Activated CD4-positive, alpha-beta T cell treated with anti-CD3 and anti-CD28 coated beads, Interleukin-2, Interleukin-6, amounts not matched to agents 100 ng/mL and 50 ng/mL, durations not matched to agents 16 hours and 8 hours (primary cell): ENCODE results near the gene TMUB2.
A peak's percentile ranks its signal among the peaks of the same experiment; 100 is the strongest.

Source experiments
- DNase-seq: peaks from one replicate; pipeline ENCODE4 v3.0.0-alpha.2; 2020

Gene TMUB2

DNA sequence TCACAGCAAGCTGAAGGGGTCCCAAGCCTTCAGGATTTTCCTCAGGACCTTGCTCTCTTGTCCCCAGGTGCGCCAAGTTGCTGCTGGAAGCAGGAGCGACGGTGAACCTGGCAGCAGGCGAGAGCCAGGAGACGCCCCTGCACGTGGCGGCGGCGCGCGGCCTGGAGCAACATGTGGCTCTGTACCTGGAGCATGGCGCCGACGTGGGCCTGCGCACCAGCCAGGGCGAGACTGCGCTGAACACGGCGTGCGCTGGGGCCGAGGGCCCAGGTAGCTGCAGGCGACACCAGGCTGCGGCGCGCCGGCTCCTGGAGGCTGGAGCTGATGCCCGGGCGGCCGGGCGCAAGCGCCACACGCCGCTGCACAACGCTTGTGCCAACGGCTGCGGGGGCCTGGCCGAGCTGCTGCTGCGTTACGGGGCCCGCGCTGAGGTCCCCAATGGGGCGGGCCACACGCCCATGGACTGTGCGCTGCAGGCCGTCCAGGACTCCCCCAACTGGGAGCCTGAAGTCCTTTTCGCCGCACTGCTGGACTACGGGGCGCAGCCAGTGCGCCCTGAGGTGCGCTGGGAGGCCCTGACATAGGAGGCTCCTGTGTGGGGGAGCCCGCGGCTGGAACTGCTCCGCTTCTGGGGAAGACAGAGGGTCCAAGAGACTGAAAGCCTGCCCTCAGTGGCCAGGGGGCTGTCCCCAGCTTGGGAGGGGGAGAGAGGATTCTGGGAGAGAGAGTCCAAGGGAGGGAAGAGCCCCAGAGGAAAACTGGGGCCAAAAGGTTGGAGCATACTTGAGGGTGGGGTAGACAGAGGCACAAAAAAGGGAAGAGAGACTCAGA, 9.9 kb upstream of the TMUB2 start:
- DNase-seq: no peak

DNA sequence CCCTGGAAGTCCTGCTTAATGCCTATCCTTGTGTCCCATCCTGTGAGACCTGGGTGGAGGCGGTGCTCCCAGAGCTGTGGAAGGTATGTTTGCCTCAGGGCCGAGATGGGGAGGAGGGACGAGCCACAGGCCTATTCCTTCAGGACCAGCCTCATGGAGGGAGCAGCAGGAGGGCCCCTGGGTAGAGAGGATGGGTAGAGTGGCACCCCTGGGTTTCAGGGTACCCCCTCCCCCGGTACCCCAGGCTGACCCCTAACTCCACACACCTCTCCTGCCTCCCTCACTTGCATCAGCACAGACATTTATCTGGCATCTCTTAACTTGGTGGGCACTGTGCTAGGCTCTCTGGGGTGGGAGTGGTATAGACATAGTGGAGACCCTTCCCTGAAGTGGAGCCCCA, 9.1 kb upstream of the TMUB2 start:
- no peak for DNase-seq

DNA sequence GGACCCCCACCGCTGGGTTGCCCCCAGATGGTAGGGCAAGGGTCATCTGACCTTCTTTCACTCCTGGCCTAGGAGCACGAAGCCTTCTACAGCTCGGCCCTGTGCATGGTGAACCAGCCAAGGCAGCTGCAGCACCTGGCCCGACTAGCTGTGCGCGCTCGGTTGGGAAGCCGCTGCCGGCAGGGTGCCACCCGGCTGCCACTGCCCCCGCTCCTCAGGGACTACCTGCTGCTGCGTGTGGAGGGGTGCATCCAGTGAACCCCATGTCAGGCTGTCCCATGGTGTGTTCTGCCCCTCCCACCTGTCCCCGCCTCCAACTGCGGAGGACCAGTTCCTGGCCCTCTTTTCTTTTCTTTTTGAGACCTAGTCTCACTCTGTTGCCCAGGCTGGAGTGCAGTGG, 8.6 kb upstream of the TMUB2 start:
- DNase-seq: no peak

DNA sequence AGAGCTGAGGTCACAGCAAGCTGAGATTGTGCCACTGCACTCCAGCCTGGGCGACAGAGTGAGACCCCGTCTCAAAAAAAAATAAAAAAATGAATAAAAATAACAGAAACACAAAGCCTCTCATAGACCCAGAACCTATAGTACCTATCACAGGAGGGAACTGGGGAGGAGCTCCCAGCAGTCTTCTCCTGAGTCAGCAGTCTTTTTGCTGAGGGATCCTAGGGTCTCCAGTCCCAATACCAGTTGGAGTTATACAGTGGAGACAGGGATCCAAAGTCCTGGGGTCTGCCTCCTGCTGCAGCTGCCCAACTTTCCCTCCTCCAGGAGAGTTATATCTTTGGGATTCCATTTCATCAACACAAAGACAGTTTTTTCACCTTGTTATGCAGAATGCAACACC, 3.7 kb upstream of the TMUB2 start:
- no peak for DNase-seq

DNA sequence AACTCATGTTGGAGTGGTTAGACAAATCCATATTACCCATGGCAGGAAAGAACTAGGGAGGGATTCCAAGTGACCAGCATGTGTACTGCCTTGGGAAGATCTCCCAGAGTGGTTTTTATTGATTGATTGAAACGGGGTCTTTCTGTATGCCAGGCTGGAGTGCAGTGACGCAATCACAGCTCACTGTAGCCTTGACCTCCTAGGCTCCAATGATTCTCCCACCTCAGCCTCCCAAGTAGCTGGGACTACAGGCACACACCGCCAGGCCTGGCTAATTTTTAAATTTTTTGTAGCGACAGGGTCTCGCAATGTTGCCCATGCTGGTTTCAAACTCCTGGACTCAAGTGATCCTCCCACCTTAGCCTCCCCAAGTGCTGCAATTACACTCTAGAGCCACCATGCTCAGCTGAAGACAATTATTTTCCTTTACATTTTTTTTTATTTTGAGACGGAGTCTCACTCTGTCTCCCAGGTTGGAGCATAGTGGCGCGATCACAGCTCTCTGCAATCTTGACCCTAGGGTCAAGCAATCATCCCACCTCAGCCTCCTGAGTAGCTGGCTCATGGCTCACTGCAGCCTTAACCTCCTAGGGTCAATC, 2.5 kb upstream of the TMUB2 start:
- DNase-seq: no peak

DNA sequence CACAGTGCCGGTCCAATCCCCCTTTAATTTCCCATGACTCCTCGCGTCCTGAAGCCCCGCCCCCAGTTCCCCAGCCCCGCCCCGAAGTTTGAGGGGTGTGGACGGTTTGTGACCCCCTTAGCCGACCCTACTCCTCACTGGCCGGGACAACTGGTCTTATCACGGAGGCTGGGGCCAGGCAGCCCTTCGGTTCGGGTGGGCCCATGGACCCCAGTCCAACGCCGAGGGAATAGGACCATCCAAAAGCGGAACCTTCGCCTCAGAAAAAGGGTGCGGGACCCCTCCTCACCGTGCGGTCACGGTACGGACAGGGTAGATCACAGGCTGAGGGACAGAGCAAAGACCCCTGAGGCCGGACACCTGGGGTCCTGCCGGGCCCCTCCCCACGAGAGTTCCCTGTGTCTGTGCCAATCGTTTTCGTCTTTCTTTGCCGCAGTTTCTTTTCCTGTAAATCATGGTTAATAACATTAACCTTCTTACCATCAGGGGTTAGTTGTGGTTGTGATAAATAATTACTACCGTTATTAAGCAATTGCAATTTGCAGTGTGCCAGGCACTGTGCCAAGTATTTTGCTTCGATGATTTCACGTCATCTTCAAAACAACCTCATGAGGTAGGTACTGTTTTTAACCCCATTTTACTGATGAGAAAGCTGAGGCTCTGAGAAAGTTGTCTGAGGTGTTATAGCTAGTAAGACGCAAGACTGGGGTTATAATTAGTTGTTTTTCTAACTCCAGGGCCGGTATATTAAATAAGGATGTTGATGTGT, 543 bp downstream of the TMUB2 start:
- DNase-seq: no peak

DNA sequence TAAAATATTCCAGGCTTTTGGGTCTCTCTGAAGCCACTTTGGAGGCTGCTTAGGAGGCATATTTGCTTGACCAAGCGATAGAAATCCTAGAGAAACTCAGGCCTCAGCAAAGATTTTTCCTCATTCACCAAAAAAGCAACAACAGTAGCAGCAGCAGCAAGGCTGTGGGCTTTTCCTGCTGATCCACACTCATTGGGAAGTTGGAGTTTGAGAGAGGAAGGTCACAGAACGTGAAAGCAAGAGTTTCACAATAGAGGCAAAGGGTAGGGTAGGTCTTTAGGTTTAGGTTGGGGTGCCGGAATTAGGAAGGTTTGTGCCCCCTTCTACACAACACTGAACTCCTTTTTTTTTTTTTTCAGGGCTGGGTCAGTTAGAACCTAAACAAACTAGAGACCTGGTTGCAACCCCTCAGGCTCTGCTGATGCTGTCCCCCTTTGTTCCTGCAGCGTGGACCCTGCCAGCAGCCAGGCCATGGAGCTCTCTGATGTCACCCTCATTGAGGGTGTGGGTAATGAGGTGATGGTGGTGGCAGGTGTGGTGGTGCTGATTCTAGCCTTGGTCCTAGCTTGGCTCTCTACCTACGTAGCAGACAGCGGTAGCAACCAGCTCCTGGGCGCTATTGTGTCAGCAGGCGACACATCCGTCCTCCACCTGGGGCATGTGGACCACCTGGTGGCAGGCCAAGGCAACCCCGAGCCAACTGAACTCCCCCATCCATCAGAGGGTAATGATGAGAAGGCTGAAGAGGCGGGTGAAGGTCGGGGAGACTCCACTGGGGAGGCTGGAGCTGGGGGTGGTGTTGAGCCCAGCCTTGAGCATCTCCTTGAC, 2.0 kb downstream of the TMUB2 start:
- DNase-seq: no peak

DNA sequence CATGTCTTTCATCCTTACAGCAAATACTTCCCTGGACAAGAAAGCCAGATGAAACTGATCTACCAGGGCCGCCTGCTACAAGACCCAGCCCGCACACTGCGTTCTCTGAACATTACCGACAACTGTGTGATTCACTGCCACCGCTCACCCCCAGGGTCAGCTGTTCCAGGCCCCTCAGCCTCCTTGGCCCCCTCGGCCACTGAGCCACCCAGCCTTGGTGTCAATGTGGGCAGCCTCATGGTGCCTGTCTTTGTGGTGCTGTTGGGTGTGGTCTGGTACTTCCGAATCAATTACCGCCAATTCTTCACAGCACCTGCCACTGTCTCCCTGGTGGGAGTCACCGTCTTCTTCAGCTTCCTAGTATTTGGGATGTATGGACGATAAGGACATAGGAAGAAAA, 3.7 kb downstream of the TMUB2 start:
- DNase-seq: no peak

DNA sequence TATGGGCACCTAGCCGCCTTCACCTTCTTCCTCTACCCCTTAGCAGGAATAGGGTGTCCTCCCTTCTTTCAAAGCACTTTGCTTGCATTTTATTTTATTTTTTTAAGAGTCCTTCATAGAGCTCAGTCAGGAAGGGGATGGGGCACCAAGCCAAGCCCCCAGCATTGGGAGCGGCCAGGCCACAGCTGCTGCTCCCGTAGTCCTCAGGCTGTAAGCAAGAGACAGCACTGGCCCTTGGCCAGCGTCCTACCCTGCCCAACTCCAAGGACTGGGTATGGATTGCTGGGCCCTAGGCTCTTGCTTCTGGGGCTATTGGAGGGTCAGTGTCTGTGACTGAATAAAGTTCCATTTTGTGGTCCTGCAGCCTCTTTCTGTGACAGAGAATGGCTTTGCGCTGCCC, 4.6 kb downstream of the TMUB2 start:
- no peak for DNase-seq

DNA sequence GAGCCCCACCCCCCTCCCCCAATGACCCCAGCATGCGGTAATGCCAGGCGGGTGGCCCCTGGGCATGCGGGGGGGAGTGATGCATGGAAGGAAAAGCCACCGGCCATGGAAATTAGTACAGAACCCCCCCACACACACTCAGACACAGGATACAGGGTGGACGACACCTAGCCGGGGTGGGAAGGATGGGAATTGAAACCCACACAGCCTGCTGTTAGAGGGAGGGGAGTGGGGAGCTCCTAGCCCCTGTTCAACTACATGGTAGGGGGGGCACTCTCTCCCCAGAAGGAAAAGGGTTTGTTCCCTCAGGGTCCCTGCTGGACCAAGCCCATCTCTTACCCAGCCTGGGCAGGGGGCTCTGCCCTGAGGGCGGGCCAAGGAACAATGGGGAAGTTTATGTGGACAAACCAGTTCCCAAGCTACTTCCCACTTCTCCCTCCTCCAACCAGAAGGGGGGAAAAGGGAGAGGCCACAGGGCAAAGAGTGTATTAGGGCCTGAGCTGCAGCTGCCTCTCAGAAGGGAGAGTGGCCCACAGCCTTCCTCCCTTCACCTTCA, 5.2 kb downstream of the TMUB2 start:
- DNase-seq: no peak

DNA sequence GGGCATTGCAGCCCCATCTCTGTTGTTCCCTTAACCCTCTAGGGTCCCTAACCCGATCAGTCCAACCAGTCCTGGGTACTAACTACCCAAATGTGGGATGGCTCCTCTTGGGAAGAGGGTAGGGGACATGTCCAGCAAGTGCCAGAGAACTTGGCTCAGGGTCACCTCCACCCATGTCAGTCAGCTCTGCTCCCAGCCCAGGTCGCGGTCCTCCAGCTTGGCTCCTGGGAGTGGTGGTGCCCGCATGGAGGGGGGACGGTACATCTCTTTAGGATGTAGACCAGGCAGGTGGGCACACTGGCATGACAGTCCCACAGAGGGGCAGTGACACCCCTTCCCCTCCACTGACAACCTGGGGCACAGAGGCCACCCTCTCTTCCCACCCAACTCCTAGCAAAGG, 6.0 kb downstream of the TMUB2 start:
- no peak for DNase-seq

DNA sequence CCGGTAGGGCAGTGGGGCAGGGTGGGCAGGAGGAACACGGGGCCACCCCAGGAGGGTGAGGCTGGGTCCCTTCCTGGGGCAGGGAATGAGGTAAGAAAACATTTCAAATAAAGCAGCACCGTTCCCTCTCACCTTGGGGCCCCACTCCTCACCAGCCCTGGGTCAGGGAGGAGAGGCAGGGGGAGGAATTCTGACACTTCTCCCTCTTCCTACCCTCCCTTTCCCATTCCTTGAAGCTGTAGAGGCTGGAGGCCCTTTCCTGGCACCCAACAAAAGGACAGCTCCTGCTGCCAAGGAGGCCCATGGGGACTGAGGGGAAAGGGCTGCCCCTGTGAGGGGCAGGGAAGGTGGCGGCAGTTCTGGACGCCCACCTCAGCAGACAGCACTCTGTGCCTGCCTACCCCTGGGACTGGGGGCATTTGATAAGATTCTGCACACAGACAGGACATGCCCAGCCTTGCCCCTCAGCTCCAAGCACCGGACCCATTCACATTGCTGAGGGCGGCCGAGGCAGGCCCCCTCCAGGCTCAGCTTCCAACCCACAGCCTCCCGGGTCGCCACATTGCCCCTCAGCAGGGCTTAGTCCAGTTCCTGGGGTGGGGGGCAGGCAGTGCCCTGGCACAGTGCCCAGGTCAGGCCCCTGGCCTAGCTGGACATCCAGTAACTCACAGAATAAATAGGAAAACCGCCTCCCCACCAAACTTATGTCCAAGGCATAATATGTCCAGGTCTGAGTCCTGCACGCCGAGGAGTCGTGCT, 6.7 kb downstream of the TMUB2 start:
- no peak for DNase-seq

DNA sequence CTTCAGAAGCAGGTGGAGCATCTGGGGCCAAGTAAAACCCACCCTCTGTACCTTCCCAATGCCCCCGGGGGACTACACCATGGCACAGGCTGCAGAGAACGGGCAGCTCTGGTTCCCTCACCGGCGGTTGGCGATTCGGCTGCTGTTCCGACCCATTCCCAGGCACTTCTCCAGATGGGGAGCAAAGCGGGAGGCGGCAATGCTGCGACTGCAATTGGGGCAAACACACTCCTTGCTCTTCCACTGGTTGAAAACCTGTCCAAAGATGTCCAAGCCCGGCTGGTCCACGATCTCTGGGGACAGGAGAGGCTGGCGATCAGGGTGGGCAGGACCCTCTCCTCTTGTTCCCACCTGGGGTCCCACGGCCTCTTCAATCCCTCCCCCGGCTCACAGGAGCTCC, 10.3 kb downstream of the TMUB2 start:
- DNase-seq: no peak

DNA sequence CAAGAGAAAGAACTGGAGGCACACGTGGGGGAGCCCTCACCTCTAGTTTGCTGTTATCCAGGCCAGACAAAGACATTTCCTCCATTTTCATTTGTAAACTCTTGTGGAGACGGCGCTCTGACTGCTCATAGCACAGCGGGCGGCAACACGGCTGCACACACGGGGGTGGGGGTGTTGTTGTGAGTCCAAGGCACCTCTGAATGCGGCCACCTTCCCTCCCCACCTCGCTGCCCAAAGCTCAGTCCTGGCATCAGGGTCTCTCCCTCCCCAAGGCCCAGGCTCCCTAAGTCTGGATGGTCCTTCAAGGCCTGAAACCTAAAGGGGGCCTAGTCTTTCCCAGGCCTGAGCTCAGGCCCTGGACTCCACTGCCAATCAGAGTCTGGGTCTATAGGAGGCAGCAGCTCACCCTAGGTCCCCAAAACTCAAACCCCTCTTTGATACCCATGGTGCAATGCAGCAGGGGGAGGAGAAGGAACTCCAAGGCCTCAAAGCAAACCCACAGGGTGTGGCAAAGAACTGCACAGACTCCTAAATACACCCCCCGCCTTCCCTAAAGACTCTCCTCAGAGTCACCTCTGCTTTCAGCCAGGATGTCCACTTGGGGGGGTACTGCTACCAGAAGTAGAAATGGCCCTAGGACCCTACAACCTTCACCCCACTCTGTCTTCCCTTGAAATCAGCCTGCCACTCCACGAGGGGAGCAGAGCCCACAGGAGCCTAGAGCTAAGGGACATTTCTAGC, 11.4 kb downstream of the TMUB2 start:
- peak; percentile 79 for DNase-seq

DNA sequence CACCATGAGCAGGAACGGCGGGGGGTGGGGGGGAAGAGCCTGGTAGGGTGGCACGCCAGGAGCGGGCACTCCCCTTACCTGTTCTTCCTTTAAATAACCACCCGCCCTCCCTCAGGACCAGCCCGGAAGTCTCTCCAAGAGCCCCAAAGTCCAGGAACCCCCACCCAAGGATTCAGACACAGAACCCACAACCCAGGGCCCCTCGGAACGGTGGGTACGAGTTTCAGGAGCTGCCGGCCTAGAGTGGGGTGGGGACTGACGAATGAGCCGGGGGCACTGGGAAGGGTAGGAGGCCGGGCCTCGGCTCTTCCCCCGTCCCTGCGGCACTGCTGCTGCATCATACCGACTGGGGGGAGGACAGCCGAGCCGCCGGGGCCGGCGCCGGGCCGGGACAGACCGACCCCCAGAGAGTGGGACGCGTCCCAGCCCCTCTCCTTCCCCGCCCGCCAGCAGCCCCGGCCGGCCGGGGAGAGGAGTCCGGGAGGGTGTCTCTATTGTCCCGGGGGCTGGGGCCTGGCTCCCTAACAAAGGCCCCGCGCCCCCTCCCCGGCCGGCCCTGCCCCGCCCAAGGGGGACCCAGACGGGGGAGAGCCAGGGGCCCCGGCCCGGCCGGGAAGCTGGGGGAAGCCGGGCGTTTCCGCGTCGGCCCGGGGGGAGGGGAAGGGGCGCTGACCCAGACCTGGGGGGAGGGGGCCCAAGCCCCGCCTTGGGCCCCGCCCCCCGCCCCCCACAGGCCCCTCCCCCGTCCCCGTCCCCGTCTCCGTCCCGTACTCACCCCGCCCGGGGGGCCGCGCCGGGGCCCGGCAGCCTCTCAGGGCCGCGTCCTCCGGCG, 12.2 kb downstream of the TMUB2 start:
- peak; percentile 67 for DNase-seq

DNA sequence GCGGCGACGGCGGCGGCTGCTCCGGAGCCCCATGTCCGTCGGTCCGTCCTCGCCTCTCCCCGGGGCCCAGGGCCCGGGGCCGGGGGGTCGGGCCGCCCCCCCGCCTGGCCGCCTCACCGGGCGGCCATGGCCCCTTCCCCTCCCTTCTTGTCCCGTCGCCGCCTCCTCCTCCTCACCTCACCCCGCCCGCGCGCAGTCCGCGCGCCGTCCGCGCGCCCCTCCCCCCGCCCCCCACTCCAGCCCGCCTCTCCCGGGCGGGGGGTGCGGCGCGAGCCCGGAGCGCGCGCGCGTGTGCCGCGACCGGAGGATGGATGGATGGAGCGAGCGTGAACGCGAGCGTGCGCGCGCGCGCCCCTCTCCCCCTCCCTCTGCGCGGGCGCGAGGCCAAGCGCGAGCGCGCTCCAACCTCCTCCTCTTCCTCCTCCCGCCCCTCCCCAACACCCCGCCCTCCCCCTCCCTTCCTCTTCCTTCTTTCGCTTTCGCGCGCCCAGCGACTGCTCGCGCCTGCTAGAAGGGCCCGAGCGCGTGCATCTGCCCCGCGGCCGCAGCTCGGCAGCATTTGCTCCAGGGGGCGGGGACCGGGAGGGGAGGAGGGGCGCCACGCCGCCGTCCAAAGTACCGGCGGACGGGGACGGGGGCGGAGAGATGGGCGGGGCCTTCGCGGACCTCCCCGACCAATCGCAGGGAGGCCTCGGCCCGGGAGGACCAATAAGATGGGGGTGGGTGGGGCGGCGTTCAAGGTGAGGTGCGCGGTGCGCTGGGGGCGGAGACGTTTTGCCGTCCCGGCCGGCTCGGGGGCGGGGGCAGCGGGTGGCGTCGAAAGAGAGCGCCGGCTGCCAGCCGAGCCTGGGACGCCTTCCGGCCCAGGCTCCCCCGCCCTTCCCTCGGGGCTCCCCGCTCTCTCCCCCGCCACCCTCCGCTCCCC, 13.0 kb downstream of the TMUB2 start, which contains the start of gene ATXN7L3:
Gene ATXN7L3 (minus strand): TSS at position 332 of the 925 bp plus-strand sequence. CDS start 1,814 bp downstream, outside the sequence.
- DNase-seq: peak; percentile 100

DNA sequence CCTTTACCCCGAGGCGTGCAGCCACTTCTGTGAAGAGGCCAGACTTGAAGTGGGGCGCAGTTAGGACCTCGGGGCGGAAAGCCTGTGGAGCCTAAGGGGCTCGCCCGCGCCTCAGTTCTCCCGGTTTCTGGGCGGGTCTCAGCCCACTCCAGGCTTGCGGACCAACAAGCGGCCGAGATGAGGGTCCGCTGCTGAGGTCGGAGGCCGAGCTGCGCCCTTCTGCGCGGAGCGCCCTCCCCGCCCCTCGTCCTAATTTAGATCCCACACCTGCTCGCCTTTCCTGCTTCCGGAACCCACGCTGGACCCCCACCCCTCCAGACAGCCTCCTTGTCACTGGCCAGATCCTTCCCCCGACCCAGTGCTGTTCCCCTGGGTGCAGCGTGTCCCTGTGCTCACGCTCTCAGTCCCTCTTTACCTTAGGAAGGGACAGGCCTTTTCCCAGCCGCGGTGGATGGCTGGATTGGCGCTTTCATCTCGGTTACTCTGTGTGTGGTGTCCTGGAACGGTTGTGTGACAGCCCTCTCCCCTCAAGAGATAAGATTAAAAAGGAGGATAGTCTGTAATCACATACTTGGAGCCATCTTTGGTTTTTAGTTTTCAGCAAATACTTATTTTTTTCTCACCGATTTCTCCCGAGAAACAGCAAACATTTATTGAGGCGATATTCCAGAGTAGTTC, 13.8 kb downstream of the TMUB2 start:
- peak; percentile 27 for DNase-seq

DNA sequence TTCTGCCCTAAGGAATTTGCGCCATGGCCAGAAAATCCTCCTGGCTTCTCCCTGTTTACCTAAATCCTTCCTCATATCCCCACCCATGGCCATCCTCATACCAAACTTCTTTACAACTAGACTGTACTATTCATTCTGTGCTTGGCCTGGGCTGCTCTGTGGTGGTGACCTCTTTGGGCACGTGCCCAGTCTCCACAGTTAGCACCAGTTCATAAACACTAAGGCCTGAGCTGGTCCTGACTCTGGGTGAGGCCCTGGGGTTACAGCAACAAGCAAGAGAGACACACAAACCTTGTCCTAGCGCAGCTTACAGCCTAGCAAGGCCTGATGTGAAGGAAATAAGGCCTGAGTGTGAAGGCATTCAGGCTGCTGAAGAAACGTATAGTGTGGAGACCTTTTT, 16.0 kb downstream of the TMUB2 start:
- DNase-seq: no peak
